Lower leg skin (tissue), 3 donors: ENCODE data around the gene TMEM123.

Experiments
- POLR2A ChIP-seq, 2 donors: fragments of 450-650 bp; IDR thresholded peaks; one replicate each; pipeline ENCODE4 v1.6.1; 2016 to 2017; ENCODE audit warnings: antibody characterized with exemption in 2 of 2, mild to moderate bottlenecking in 1 of 2, moderate library complexity in 1 of 2
- TF ChIP-seq, protein P1 (sequence below), 3 donors: fragments of 450-650 bp; IDR thresholded peaks; one replicate each; pipeline ENCODE4 v1.5.1; 2016; ENCODE audit warnings: antibody characterized with exemption in 3 of 3, mild to moderate bottlenecking in 3 of 3, moderate library complexity in 2 of 3

DNA sequence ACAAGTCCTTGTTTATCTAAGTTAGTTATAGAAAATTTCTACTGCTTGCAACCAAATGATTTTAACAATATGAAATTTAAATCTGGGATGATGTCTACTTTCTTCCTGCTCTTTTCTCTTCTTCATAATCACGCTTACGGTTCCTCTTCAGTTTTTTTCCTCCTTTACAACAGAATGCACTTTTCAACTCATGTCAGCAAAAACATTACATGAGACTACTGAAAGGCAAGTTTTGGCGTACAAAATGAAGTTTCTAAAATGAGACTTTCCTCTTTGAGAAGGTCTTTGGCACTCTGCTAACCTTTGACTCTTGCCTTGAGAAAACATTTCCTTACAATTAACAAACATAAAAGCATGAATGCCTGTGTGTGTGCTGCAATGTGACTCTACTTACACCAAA, 23.3 kb downstream of the TMEM123 start:
- no peak for TF ChIP-seq POLR2A (IDR thresholded peaks at IDR 0.05)
- TF ChIP-seq, protein P1, sequence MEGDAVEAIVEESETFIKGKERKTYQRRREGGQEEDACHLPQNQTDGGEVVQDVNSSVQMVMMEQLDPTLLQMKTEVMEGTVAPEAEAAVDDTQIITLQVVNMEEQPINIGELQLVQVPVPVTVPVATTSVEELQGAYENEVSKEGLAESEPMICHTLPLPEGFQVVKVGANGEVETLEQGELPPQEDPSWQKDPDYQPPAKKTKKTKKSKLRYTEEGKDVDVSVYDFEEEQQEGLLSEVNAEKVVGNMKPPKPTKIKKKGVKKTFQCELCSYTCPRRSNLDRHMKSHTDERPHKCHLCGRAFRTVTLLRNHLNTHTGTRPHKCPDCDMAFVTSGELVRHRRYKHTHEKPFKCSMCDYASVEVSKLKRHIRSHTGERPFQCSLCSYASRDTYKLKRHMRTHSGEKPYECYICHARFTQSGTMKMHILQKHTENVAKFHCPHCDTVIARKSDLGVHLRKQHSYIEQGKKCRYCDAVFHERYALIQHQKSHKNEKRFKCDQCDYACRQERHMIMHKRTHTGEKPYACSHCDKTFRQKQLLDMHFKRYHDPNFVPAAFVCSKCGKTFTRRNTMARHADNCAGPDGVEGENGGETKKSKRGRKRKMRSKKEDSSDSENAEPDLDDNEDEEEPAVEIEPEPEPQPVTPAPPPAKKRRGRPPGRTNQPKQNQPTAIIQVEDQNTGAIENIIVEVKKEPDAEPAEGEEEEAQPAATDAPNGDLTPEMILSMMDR (IDR thresholded peaks at IDR 0.05): no peak
